MG63 (cell line): Measurements from ENCODE around the gene POLR1E. TPM values are rescaled to one million over a fixed set of nuclear protein-coding genes. Genes with fewer than 3 reads are reported as not detected.

Source experiments
- DNase-seq: peaks from one replicate; pipeline ENCODE4 v3.0.0-alpha.2; 2020
- H3K27me3 ChIP-seq: fragments of 250-450 bp; sonication (Bioruptor Pico); 2 replicates; pipeline ENCODE4 v1.5.1; 2020; ENCODE audit warnings: mild to moderate bottlenecking, moderate library complexity
- H3K36me3 ChIP-seq: fragments of 250-450 bp; sonication (Bioruptor Pico); 2 replicates; pipeline ENCODE4 v1.5.1; 2020; ENCODE audit warnings: mild to moderate bottlenecking, moderate library complexity
- H3K4me3 ChIP-seq: fragments of 250-450 bp; sonication (Bioruptor Pico); 2 replicates; pipeline ENCODE4 v1.5.1; 2020; ENCODE audit warnings: mild to moderate bottlenecking, moderate library complexity
- H3K9me3 ChIP-seq: fragments of 250-450 bp; sonication (Bioruptor Pico); 2 replicates; pipeline ENCODE4 v1.5.1; 2020; ENCODE audit warnings: mild to moderate bottlenecking, moderate library complexity
- total RNA-seq: library from RNA; depleted of rRNA; stranded (reverse); fragments of >200 nt; shearing (Covaris generic); gene quantifications from 2 replicates; pipeline ENCODE4 v1.2.3, GENCODE V29; 2014; ENCODE audit warnings: low replicate concordance; rRNA removed

POLR1E gene
- total RNA-seq, 1 experiment from 2014 or later, result 82.3 TPM

GRCh38 chr9:37541465-37541864 lies 55.7 kb downstream of the POLR1E start:
- DNase-seq, result no peak
- Histone ChIP-seq H3K4me3 (no peak overlapping the region), H3K36me3 (no peaks in the 10 kb centered on the region), H3K27me3 (no peaks in the 10 kb centered on the region), H3K9me3 (no peaks in the 10 kb centered on the region)

- no peaks in the 10 kb centered on the region for H3K9me3 ChIP-seq
- H3K36me3 ChIP-seq, result no peaks in the 10 kb centered on the region
- no peaks in the 10 kb centered on the region for H3K27me3 ChIP-seq
- no peak overlapping the region for H3K4me3 ChIP-seq
- DNase-seq, result no peak
These were observed 56.7 kb downstream of the POLR1E start for GRCh38 chr9:37542488-37542887.

- no peaks in the 10 kb centered on the region for H3K36me3 ChIP-seq
- DNase-seq, result no peak
- no peaks in the 10 kb centered on the region for H3K9me3 ChIP-seq
- no peak overlapping the region for H3K4me3 ChIP-seq
- H3K27me3 ChIP-seq, result no peaks in the 10 kb centered on the region
These were observed 57.1 kb downstream of the POLR1E start for GRCh38 chr9:37542895-37543294.

GRCh38 chr9:37543468-37543867 lies 57.7 kb downstream of the POLR1E start:
- Histone ChIP-seq H3K9me3 (no peaks in the 10 kb centered on the region), H3K36me3 (no peaks in the 10 kb centered on the region), H3K4me3 (no peak overlapping the region), H3K27me3 (no peaks in the 10 kb centered on the region)
- DNase-seq, result no peak

GRCh38 chr9:37547328-37547878 lies 61.7 kb downstream of the POLR1E start:
- DNase-seq, result no peak
- Histone ChIP-seq H3K27me3 (no peaks in the 10 kb centered on the region), H3K9me3 (no peaks in the 10 kb centered on the region), H3K36me3 (no peaks in the 10 kb centered on the region), H3K4me3 (no peak overlapping the region)

- Histone ChIP-seq H3K9me3 (no peaks in the 10 kb centered on the region), H3K4me3 (no peak overlapping the region), H3K27me3 (no peaks in the 10 kb centered on the region), H3K36me3 (no peaks in the 10 kb centered on the region)
- DNase-seq, result no peak
These were observed 63.8 kb downstream of the POLR1E start for GRCh38 chr9:37549527-37549926.

- H3K4me3 ChIP-seq, result no peak overlapping the region
- H3K9me3 ChIP-seq, result no peaks in the 10 kb centered on the region
- H3K27me3 ChIP-seq, result no peaks in the 10 kb centered on the region
- DNase-seq, result no peak
- no peaks in the 10 kb centered on the region for H3K36me3 ChIP-seq
These were observed 65.0 kb downstream of the POLR1E start for GRCh38 chr9:37550781-37551180.

GRCh38 chr9:37551468-37551867 lies 65.7 kb downstream of the POLR1E start:
- no peaks in the 10 kb centered on the region for H3K36me3 ChIP-seq
- H3K27me3 ChIP-seq, result no peaks in the 10 kb centered on the region
- no peak for DNase-seq
- no peak overlapping the region for H3K4me3 ChIP-seq
- no peaks in the 10 kb centered on the region for H3K9me3 ChIP-seq

GRCh38 chr9:37551888-37552287 lies 66.1 kb downstream of the POLR1E start:
- Histone ChIP-seq H3K36me3 (no peaks in the 10 kb centered on the region), H3K4me3 (no peak overlapping the region), H3K27me3 (no peaks in the 10 kb centered on the region), H3K9me3 (no peaks in the 10 kb centered on the region)
- no peak for DNase-seq

Other genes starting within 250 kb of the POLR1E start
- 97.5 and 111 TPM in 2 replicates for gene GRHPR, start 63.3 kb upstream of the POLR1E start, total RNA-seq
- gene ZBTB5, start 20.5 kb upstream of the POLR1E start, total RNA-seq, result 4.4 and 9.1 TPM in 2 replicates
- gene FBXO10, start 90.4 kb downstream of the POLR1E start, total RNA-seq, result 0.84 and 4.3 TPM in 2 replicates
- gene TOMM5, start 106.6 kb downstream of the POLR1E start, total RNA-seq, result 101 and 179 TPM in 2 replicates
- not detected in 2 replicates for gene FRMPD1, start 165.0 kb downstream of the POLR1E start, total RNA-seq